ENCODE data around the gene RAB11A.

RAB11A gene

GRCh38 chr15:65940618-65940909 is 71.3 kb downstream of the RAB11A start:
- DNase-seq (ENCODE audit: low spot score) = no peak
